ENCODE measurements around the gene ZNF611.
"Not testable (repeated sequence)": the region's sequence is repeated elsewhere in the genome, so short reads cannot be mapped to it uniquely, and the experiment has no call there.

The ZNF611 gene

DNA sequence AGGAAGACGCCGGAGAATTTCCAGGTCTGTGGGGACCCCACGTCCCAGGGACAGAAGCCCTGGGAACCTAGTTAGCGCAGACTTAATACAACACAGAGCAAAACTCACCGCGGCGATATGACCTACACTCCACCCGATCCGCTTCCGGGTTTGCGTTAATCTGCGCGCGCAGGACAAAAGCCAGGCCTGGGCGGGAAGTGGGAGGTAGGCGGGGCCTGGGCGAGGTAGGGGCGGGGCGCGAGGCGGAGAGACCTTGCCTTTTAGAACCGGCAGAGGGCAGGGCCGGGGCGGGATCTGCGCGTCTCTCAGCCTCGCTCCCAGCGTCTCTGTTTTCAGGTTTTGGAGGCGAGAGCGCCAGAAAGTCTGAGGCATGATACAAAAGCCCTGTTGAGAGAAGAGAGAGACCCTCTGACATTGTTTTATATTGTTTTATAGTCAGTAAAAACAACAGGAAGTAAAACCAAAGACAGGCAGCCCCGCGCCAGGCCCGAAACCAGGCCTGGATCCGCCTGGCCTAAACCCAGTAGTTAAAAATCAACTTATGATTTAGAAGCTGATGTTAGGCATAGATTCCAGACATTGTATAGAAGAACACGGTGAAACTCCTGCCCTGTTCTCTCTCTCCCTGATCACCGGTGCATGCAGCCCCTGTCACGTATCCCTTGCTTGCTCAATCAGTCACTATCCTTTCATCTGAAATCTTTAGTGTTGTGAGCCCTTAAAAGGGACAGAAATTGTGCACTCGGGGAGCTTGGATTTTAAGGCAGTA, at the start of gene ZNF611:
Gene ZNF611, minus strand, starts transcription at position 152 of the 769 bp plus-strand sequence. CDS start 19,150 bp downstream, outside the sequence.
- peak; percentile 98 for DNase-seq

DNA sequence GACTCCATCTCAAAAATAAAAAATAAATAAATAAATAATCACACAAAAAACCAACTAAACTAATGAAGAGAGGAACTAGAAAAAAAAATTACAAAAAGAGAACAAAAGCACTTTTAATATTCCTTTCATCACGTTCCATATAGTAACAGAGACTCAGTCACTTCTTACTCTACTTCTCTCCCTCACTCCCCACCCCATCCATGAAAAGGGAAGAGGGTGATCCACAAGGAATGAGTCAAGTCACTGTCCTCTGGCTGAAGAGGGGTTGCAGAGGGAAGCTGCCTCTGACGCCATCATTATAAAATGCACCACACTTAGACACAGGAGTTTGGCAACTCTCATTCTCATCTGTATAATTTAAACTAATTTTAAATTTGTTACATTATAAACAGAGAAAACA, 48.0 kb upstream of the ZNF611 start:
- DNase-seq = not testable (repeated sequence)

DNA sequence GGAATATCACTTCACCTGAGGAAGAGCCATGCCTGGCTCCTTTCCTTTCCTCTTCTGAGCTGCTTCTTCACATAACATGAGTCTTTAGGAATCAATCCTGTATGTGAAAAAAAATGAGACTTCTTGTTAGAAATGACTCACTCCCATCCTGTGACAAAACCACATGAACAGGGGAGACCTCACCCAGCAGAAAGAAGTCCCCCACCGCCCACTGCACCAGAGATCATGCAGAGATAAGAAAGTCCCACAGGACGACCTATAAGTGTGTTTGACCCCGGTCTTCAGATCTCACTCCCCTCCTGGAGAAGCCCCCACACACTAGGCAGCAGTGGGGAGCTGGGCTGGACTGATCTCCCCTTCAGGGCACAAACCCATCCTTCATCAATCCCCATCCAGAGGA, 44.0 kb upstream of the ZNF611 start:
- peak; percentile 25 for DNase-seq

DNA sequence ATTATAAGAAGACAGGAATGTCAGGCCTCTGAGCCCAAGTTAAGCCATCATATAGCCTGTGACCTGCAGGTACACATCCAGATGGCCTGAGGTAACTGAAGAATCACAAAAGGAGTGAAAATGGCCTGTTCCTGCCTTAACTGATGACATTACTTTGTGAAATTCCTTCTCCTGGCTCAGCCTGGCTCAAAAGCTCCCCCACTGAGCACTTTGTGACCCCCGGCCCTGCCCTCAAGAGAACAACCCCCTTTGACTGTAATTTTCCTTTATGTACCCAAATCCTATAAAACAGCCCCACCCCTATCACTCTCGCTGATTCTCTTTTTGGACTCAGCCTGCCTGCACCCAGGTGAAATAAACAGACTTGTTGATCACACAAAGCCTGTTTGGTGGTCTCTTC, 21.6 kb upstream of the ZNF611 start:
- DNase-seq = not testable (repeated sequence)

DNA sequence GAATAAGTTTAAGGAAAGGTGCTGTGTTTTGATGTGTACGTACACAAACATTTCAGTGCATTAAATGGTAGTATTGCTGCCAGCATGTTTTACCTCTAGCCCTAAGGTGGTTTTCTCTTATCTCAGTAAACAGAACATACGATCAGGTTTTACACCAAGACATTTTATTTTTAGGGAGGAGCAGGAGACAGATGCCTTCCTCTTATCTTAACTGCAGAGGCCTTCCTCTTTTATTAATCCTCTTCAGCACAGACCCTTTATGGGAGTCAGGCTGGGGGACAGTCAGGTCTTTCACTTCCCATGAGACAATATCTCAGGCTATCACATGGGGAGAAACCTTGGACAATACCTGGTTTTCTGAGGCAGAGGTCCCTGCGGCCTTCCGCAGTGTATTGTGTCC, 14.9 kb upstream of the ZNF611 start:
- DNase-seq = peak; percentile 64

DNA sequence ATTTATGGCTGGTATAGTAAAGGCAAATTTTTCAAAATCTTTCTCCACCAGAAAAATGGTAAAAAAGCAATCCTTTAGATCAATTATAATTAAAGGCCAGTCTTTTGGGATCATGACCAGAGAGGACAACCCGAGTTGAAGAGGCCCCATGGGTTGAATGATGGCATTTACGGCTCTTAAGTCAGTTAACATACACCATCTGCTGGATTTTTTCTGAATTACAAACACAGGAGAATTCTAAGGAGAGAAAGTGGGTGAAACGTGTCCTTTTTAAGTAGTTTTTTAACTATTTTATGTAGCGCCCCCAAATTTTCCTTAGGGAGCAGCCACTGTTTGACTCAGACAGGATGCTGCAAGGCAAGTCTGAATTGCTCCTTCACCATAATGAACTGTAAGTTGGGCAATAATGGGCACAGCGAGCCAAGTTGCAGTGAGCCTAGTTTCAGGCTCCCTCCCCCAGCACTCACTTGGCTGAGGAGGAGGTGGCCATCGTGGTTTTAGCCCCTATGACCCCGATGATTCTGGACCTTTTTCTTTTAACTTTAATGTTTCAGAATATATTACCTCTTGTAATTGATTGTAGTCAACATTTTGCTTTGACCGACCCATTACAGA, 13.6 kb upstream of the ZNF611 start:
- DNase-seq = peak; percentile 76

DNA sequence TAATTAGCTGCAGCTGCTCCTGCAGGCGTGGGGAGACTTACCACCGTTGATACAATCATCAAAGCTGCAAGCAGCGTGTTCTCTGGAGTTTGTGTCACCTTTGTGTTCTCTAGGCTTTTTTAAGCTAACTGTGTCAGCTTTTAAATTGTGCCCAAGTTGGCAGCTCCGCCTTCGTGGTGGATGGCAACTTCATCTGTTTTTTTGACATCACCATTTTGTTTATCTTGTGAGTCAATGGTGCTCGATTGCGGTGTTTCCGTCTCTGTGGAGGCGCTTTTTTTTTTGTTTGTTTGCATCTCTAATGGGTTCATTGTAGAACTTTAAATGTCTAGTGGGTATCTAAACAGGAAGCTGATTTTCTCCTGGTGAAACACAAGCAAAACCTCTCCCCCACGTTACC, 11.1 kb upstream of the ZNF611 start:
- DNase-seq = not testable (repeated sequence)

DNA sequence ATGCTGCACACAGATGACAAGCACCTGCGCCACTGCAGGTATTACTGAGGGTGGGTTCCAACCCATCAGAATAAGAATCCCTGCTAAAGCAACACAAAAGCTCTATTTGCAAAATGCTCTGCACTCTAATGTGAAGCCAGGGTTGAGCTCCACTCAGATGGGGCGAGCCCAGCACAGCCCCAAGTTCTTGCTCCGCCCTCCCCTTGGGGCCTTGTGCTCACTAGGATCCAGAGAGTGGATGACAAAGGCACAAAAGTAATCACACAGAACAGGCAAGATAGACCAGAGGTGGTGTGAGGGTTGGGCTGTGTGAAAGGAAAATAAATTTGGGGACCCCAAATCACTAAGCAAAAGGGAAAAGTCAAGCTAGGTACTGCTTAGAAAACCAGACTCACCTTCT, 8.2 kb upstream of the ZNF611 start:
- DNase-seq = no peak

DNA sequence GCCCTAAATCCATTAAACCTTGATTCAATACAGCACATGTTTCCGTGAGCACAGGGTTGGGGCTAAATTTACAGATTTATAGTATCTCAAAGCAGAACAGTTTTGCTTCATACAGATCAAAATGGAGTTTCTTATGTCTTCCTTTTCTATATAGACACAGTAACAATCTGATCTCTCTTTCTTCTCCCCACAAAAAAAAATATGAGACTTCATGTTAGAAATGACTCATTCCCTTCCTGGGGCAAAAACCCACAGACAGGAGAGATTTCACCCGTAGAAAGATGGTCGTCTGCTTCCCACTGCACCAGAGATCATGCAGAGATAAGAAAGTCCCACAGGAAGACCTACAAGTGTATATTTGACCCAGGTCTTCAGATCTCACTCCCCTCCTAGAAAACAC, 7.7 kb upstream of the ZNF611 start:
- no peak for DNase-seq

DNA sequence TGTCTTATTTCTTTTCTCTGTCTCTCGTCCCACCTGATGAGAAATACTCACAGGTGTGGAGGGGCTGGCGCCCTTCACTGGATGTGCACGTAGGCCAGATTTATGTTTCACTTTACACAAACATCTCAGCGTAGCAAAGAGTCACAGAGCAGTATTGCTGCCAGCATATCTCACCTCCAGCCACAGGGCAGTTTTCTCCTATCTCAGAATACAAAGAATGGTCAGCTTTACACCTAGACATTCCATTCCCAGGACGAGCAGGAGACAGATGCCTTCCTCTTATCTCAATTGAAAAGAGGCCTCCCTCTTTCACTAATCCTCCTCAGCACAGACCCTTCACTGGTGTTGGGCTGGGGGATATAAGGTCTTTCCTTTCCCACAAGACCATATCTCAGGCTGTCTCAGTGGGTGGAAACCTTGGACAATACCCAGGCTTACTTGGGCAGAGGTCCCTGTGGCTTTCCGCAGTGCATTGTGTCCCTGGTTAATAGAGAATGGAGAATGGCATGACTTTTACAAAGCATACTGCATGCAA, 7.2 kb upstream of the ZNF611 start:
- no peak for DNase-seq

DNA sequence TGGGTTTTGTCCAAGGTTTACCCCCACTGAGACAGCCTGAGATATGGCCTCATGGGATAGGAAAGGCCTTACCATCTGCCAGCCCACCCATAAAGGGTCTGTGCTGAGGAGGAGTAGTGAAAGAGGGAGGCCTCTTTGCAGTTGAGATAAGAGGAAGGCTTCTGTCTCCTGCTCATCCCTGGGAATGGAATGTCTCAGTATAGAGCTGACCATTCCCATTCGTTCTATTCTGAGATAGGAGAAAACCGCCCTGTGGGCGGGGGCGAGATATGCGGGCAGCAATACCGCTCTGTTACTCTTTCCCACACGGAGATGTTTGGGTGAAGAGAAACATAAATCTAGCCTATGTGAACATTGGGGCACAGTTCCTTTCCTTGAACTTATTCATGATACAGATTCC, 6.5 kb upstream of the ZNF611 start:
- not testable (repeated sequence) for DNase-seq

DNA sequence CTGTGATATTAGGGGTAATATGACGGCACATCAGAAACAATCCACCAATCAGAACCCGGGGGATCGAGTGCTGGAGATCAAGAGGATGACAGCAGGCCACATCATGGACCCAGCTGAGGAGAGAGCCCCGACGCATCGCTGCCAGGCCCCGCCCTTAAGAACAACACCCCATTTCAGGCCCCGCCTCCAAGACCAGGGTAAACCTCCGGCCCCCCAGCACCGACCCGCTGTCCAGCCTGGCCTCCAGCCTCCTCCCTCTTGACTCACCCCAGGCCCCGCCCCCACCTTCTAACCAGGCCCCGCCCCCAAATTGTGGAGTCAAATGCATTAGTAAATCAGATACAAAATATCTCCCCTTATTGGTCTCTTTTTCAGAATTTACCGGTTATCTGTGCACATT, 4.7 kb upstream of the ZNF611 start:
- DNase-seq = no peak

DNA sequence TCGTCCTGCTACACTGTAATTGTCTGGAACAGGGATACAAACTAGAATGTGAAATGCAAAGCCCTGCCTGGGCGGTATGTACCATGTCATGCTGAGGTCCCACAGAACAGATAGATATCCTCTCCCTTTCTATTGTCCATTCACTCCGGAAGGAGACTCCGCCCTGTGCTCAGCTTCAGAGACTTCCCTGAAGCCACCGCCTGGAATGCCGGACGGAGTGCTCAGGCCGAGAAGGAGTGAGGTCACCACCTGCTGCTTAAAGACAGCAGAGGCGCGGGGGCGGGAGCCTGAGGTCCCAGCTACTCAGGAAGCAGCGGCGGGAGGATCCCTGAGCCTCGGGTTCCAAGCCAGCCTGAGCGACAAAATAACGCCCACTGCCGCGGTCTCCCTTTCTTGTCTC, 890 bp upstream of the ZNF611 start:
- DNase-seq = no peak

DNA sequence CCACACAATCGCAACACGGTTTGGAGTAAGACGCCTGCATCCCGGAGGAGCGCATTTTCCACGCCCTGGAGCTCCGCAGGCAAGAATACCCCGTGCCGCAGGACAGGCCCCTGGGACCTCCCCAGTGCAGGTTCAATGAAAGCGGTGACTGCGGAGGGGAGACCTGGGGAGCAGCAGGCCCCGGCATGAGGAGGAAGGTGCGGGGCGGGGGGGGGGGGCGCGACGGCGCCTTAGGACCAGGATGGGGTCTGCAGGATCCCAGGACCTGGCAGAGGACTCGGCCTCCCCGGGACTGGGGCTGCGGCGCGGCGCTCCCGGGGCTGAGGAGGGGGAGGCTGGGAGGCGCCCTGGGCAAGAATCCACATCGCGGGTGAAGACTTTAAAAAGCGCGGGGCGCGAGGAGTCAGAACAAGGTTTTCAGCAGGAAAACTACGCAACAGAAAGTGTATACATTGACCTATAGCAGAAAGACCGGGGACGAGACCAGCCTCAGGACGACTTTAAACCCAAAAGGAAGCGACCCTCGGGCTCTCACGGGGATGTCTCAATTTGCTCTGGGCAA, 432 bp downstream of the ZNF611 start:
- peak; percentile 27 for DNase-seq

DNA sequence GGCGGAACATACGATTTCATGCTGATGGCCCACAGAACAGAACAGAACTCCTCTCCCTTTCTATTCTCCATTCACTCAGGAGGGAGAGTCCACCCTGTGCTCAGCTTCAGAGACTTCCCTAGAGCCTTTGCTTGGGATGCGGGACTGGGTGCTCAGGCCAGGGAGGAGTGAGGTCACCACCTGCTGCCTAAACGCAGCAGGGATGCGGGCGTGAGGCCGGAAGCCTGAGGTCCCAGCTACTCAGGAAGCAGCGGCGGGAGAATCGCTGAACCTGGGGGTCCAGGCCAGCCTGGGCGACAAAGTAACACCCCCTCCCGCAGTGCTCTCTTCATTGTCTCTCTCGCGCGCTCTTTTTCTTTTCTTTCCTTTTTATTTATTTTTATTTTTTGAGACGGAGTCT, 8.8 kb downstream of the ZNF611 start:
- DNase-seq = not testable (repeated sequence)

DNA sequence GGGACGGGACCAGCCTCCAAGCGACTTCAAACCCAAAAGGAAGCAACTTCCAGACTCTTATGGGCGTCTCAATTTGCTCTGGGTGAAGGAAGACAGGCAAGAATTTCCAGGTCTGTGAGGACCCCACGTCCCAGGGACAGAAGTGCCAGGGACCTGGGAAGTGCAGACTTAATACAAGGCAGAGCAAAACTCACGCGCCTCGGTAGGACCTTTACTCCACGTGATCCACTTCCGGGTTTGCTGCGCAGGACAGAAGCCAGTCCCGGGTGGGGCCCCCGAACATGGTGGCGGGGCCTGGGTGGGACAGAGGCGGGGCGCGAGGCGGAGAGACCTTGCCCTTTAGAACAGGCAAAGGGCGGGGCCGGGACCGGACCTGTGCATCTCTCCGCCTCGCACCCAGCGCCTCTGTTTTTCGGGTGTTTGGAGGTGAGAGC, 9.3 kb downstream of the ZNF611 start:
- DNase-seq = no peak

DNA sequence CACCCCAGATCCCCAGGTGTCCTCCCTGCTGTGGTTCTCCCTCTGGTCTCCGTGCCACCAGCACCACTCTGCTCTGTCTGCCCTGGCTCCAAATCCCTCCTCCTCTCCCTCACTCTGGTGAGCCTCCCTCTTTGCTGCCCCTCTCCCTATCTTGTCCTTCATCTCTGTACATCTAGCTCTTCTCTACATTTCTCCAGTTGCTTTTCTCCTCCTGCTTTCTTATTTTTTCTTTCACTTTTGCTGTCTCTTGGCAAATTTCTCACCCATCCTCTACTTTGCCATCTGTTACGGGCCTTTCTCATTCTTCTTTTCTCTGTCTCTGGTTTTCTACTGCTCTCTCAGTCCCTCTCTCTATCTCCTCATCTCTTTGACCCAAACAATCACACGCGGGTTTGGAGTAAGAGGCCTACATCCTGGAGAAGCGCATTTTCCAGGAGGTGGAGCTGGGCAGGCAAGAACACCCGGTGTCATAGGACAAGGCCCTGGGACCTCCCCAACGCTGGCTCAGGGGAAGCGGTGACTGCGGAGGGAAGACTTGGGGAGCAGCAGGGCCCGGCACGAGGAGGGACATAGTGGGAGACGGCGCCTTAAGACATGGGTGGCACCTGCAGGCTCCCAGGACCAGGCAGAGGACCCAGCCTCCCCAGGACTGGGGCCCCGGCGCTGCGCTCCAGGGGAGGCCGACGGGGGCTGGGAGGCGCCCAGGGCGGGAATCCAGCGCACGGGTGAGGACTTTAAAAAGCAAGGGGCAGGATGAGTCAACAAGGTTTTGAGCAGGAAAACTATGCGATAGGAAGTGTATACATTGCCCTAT, 9.9 kb downstream of the ZNF611 start:
- DNase-seq = no peak

DNA sequence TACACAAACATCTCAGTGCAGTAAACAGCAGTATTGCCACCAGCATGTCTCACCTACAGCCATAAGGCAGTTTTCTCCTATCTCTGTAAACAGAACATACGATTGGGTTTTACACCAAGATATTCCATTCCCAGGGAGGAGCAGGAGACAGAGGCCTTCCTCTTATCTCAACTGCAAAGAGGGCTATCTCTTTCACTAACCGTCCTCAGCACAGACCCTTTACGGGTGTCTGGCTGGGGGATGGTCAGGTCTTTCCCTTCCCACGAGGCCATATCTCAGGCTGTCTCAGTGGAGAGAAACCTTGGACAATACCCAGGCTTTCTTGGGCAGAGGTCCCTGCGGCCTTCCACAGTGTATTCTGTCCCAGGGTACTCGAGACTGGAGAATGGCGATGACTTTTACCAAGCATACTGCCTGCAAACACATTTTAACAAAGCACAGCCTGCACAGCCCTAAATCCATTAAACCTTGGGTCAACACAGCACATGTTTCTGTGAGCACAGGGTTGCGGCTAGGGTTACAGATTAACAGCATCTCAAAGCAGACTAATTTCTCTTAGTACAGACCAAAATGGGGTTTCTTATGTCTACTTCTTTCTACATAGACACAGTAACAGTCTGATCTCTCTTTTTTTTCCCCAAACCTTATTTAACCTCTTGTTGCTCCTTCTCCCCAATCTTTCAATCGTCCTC, 10.8 kb downstream of the ZNF611 start:
- peak; percentile 79 for DNase-seq

DNA sequence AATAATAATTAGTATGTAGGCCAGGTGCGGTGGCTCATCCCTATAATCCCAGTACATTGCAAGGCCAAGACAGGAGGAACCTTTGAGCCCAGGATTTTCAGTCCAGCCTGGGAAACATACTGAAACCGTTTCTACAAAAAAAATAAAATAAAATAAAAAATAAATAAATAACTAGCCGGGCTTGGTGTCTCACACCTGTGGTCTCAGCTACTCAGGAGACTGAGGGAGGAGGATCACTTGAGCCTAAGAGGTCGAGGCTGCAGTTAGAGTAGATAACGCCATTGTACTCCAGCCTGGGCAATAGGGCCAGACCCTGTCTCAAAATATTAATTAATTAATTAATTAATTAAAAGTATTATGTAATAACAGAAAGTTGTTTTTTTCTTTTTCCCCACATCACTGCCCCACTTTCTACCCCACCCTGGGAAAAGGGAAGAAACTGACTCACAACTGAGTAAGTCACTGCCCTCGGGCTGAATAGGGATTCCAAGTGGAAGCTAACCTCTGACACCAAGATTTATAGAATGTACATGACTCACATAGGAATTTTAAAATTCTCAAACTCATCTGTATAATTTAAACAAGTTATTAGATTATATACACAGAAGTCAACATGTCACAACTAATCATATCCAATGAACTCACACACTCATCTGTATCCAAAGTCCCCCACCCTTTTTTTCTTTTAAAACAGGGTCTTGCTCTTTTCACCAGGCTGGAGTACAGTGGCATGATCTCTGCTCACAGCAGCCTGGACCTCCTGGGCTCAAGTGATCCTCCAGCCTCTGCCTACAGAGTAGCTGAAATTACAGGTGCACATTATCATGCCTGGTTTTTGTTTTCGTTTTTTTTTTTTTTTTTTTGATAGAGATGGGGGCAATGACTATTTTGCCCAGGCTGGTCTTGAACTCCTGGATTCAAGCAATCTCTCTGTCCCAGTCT, 12.5 kb downstream of the ZNF611 start:
- no peak for DNase-seq

DNA sequence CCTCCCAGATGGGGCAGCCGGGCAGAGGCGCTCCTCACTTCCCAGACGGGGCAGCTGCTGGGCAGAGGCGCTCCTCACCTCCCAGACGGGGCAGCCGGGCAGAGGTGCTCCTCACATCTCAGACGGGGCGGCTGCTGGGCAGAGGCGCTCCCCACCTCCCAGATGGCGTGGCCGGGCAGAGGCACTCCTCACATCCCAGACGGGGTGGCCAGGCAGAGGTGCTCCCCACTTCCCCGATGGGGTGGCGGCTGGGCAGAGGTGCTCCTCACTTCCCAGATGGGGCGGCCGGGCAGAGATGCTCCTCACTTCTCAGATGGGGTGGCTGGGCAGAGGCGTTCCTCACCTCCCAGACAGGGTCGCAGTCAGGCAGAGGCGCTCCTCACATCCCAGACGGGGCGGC, 14.3 kb downstream of the ZNF611 start:
- DNase-seq = not testable (repeated sequence)

DNA sequence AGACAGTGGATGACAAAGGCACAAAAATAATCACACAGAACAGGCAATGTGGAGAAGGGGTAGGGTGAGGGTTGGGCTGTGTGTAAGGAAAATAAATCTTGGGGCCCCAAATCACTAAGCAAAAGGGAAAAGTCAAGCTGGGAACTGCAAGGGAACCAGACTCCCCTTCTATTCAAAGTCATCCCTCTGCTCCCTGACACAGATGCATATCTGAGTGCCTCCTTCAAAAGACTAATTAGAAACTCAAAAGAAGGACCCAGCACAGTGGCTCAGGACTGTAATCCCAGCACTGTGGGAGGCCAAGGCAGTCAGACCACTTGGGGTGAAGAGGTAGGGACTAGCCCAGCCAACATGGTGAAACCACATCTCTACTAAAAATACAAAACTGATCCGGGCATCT, 18.3 kb downstream of the ZNF611 start:
- no peak for DNase-seq

Measured in hematopoietic multipotent progenitor cell treated with erythropoietin and hydrocortisone succinate and interleukin-3 and kit ligand, for 4 days (in vitro differentiated cells).